Measurements from ENCODE around the gene RAB34. TPM values are rescaled to one million over a fixed set of nuclear protein-coding genes. Genes with fewer than 3 reads are reported as not detected.
A peak's percentile ranks its signal among the peaks of the same experiment; 100 is the strongest.
"Not testable (repeated sequence)": the region's sequence is repeated elsewhere in the genome, so short reads cannot be mapped to it uniquely, and the experiment has no call there.

The RAB34 gene
- total RNA-seq, 3 donors from 2014 or later: 6.5 to 74.4 (median 19.3) TPM

- H3K9me3 ChIP-seq: no peaks in the 10 kb centered on the region
- H3K4me1 ChIP-seq (ENCODE audit: low read depth): peaks cover 54% of the 10 kb centered on the region
- H3K36me3 ChIP-seq (ENCODE audit: low read depth): peaks cover 9% of the 10 kb centered on the region
- ATAC-seq: peak; percentile 41
- peak within 1 kb of the TSS; percentile 40 for H3K4me3 ChIP-seq
- peak; percentile 84 to 89 (median 88) for DNase-seq
- intact Hi-C loops (cut with DNase I, micrococcal nuclease): no loop called here
- TF ChIP-seq CTCF (IDR thresholded peaks at IDR 0.05): no peak
These were observed 8.6 kb upstream of the RAB34 start, which contains the start of gene TLCD1 for GRCh38 chr17:28726226-28726626. TLCD1 (minus strand) TSS chr17:28726233; CDS start chr17:28726097, 136 bp downstream.

DNA sequence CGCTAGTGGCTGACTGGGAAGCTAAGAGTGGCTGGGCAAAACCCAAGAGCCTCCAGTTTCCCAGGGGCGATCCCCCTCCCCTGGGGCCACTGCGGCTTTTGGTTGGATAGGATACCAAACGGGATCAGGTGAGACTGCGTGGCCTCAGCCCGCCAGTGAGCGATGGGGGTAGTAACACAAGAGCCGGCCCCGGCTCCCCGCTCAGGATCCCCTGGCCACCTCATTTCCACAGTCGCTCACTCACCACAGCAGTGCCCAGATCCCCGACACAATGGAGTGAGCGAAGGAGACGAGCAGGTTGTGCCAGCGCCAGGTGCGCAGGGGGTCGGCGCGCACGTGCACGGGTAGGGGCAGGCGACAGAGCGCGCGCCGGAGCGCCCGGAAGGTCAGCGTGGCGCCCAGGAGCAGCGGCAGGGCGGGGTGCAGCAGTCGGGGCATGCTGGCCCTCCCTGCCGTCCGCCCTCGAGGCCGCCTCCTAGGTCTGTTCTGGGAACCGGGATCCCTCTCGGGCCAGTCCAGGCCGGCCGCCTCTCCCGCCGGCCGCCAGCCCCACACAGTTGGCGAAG lies 8.1 kb upstream of the RAB34 start:
- TF ChIP-seq CTCF (IDR thresholded peaks at IDR 0.05): no peak
- DNase-seq: peak; percentile 68 to 87 (median 86)
- Histone ChIP-seq H3K4me3 (no peak overlapping the region), H3K9me3 (no peaks in the 10 kb centered on the region), H3K4me1 (ENCODE audit: low read depth) (peaks cover 59% of the 10 kb centered on the region), H3K36me3 (ENCODE audit: low read depth) (peaks cover 9% of the 10 kb centered on the region)
- ATAC-seq: peak; percentile 31
- intact Hi-C loops (cut with DNase I, micrococcal nuclease): no loop called here

DNA sequence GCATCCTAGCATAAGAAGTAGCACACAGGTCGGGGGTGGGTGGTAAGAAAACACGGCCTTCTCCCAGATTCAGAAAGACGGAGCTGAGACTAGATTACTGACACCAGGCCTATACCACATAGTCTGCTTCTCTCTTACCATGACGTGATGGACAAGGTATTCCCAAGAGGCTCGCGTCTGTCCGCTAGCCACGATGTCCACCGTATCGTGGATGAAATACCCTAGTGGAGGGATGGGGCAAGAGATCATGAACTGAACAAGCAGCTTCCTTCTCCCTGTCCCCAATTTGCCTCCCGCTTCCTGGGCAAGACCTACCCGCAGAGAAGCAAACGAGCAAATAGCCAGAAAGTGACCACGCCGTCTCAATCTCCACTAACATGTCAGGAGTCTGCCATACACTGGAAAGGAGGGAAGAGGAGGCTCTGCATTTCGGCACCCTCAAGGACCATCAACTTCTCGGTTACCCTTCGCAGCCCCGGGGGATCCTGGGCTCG lies 7.5 kb upstream of the RAB34 start:
- TF ChIP-seq CTCF (IDR thresholded peaks at IDR 0.05): no peak
- intact Hi-C loops (cut with DNase I, micrococcal nuclease): no loop called here
- Histone ChIP-seq H3K4me3 (no peak overlapping the region), H3K36me3 (ENCODE audit: low read depth) (peaks cover 9% of the 10 kb centered on the region), H3K9me3 (no peaks in the 10 kb centered on the region), H3K4me1 (ENCODE audit: low read depth) (peaks cover 60% of the 10 kb centered on the region)
- DNase-seq (no peak), ATAC-seq (no peak)

- no peak for ATAC-seq
- Histone ChIP-seq H3K36me3 (ENCODE audit: low read depth) (peaks cover 10% of the 10 kb centered on the region), H3K4me1 (ENCODE audit: low read depth) (peaks cover 57% of the 10 kb centered on the region), H3K4me3 (no peak overlapping the region), H3K9me3 (no peaks in the 10 kb centered on the region)
- no peak for TF ChIP-seq CTCF (IDR thresholded peaks at IDR 0.05)
- DNase-seq: peak in 1 of 3 donors; percentile 36
- intact Hi-C loops (cut with DNase I, micrococcal nuclease): no loop called here
These were observed 7.0 kb upstream of the RAB34 start for GRCh38 chr17:28724500-28725165.

DNA sequence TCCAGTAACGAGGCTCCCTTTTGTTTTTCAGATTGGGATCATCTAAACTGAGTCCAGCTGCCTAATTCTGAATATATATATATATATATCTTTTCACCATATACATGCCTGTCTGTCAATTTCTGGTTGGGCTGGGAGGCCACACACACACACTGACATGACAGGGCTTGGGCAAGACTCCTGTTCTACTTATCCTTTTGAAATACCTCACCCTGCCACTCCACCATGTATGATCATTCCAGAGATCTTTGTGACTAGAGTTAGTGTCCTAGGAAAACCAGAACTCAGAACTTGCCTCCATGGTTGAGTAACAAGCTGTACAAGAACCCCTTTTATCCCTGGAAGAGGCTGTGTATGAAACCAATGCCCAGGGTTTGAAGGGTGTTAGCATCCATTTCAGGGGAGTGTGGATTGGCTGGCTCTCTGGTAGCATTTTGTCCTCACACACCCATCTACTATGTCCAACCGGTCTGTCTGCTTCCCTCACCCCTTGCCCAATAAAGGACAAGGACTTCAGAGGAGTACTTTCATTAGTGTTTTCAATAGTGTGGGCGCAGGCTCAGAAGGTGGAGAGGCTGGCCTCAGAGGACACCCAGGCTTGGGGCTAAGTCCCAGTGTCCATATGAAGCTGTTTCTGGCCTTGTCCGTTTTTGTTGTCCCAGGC lies 6.3 kb upstream of the RAB34 start:
- ATAC-seq; intact Hi-C loops (cut with DNase I, micrococcal nuclease): not testable (repeated sequence)
- peaks cover 56% of the 10 kb centered on the region for H3K4me1 ChIP-seq (ENCODE audit: low read depth)

More for the DNA sequence above, 6.3 kb upstream of the RAB34 start:
- H3K9me3 ChIP-seq, H3K4me3 ChIP-seq, DNase-seq: not testable (repeated sequence)
- peaks cover 12% of the 10 kb centered on the region for H3K36me3 ChIP-seq (ENCODE audit: low read depth)
